ENCODE results near the gene B3GLCT. TPM values are rescaled to one million over a fixed set of nuclear protein-coding genes. Genes with fewer than 3 reads are reported as not detected.

The B3GLCT gene
- total RNA-seq, 1 donor from 2014 or later, result 11.2 TPM

DNA sequence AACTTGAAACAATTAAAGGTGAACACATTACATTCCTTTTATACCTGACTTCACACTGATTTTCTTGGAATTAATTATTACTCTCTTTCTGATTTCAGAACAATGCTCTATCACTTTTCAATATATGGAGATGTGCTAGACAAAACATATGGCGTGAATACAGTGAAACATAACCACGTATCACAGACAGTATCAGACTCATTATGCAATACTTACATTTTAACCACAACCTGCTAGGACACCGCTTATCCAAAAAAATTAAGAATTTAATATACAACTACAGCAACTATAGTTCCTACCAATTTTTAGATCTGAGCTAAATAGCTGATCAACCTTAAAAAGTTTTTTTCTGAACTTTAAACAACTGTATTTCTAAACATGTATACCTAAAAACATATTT is 47.9 kb upstream of the B3GLCT start:
- no peak overlapping the region for H3K4me3 Mint-ChIP-seq (ENCODE audit: unreplicated experiment)
- FAIRE-seq, result no peak
- H3K27me3 ChIP-seq (ENCODE audit: insufficient read depth, low read length), result no peaks in the 10 kb centered on the region
- no peak for DNase-seq (ENCODE audit: low read depth)
- H3K4me3 ChIP-seq (ENCODE audit: insufficient read depth, low read depth, low read length), result no peak overlapping the region
- no peaks in the 10 kb centered on the region for H3K27me3 Mint-ChIP-seq (ENCODE audit: low read depth, unreplicated experiment)
- H3K9me3 ChIP-seq (ENCODE audit: insufficient read depth, low read depth, low read length), result no peaks in the 10 kb centered on the region
- H3K27ac Mint-ChIP-seq (ENCODE audit: unreplicated experiment), result no peak overlapping the region
- H3K9me3 Mint-ChIP-seq (ENCODE audit: unreplicated experiment), result no peaks in the 10 kb centered on the region
- peaks cover 69% of the 10 kb centered on the region for H3K36me3 ChIP-seq (ENCODE audit: insufficient read depth, low read length)
- H3K36me3 Mint-ChIP-seq (ENCODE audit: low read depth, unreplicated experiment), result peaks cover 17% of the 10 kb centered on the region
- no peak overlapping the region for H2AFZ ChIP-seq (ENCODE audit: low read depth, low read length)
- H3K79me2 ChIP-seq (ENCODE audit: insufficient read depth, low read length), result peaks cover 31% of the 10 kb centered on the region
- H3K27ac ChIP-seq (ENCODE audit: low read depth, low read length), result no peak overlapping the region
- H3K4me2 ChIP-seq (ENCODE audit: low read length), result no peak overlapping the region
- no peak for TF ChIP-seq EZH2 (IDR thresholded peaks at IDR 0.05; ENCODE audit: insufficient read depth, low read length)
- TF ChIP-seq, protein P1, sequence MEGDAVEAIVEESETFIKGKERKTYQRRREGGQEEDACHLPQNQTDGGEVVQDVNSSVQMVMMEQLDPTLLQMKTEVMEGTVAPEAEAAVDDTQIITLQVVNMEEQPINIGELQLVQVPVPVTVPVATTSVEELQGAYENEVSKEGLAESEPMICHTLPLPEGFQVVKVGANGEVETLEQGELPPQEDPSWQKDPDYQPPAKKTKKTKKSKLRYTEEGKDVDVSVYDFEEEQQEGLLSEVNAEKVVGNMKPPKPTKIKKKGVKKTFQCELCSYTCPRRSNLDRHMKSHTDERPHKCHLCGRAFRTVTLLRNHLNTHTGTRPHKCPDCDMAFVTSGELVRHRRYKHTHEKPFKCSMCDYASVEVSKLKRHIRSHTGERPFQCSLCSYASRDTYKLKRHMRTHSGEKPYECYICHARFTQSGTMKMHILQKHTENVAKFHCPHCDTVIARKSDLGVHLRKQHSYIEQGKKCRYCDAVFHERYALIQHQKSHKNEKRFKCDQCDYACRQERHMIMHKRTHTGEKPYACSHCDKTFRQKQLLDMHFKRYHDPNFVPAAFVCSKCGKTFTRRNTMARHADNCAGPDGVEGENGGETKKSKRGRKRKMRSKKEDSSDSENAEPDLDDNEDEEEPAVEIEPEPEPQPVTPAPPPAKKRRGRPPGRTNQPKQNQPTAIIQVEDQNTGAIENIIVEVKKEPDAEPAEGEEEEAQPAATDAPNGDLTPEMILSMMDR (IDR thresholded peaks at IDR 0.05; ENCODE audit: insufficient read depth, low read depth, low read length), result no peak
- peaks cover 9% of the 10 kb centered on the region for H4K20me1 ChIP-seq (ENCODE audit: insufficient read depth, low read length)
- no peaks in the 10 kb centered on the region for H3K4me1 ChIP-seq (ENCODE audit: insufficient read depth, low read length)
- no peak overlapping the region for H3K9ac ChIP-seq (ENCODE audit: low read length)
- peaks cover 2% of the 10 kb centered on the region for H3K4me1 Mint-ChIP-seq (ENCODE audit: low read depth, unreplicated experiment)

GRCh38 chr13:31154939-31155338 is 44.8 kb upstream of the B3GLCT start:
- Histone ChIP-seq H2AFZ (ENCODE audit: low read depth, low read length) (no peak overlapping the region), H3K36me3 (ENCODE audit: insufficient read depth, low read length) (peaks cover 55% of the 10 kb centered on the region), H3K9me3 (ENCODE audit: insufficient read depth, low read depth, low read length) (no peaks in the 10 kb centered on the region), H3K27me3 (ENCODE audit: insufficient read depth, low read length) (no peaks in the 10 kb centered on the region), H3K9ac (ENCODE audit: low read length) (no peak overlapping the region), H4K20me1 (ENCODE audit: insufficient read depth, low read length) (peaks cover 20% of the 10 kb centered on the region), H3K4me2 (ENCODE audit: low read length) (no peak overlapping the region), H3K4me1 (ENCODE audit: insufficient read depth, low read length) (no peaks in the 10 kb centered on the region), H3K4me3 (ENCODE audit: insufficient read depth, low read depth, low read length) (no peak overlapping the region), H3K79me2 (ENCODE audit: insufficient read depth, low read length) (peaks cover 45% of the 10 kb centered on the region), H3K27ac (ENCODE audit: low read depth, low read length) (no peak overlapping the region)
- Mint-ChIP-seq H3K4me1 (ENCODE audit: low read depth, unreplicated experiment) (peaks cover 8% of the 10 kb centered on the region), H3K27me3 (ENCODE audit: low read depth, unreplicated experiment) (no peaks in the 10 kb centered on the region), H3K36me3 (ENCODE audit: low read depth, unreplicated experiment) (peaks cover 10% of the 10 kb centered on the region), H3K4me3 (ENCODE audit: unreplicated experiment) (no peak overlapping the region), H3K9me3 (ENCODE audit: unreplicated experiment) (no peaks in the 10 kb centered on the region), H3K27ac (ENCODE audit: unreplicated experiment) (no peak overlapping the region)
- TF ChIP-seq EZH2 (IDR thresholded peaks at IDR 0.05; ENCODE audit: insufficient read depth, low read length), result no peak
- TF ChIP-seq, protein P1 (IDR thresholded peaks at IDR 0.05; ENCODE audit: insufficient read depth, low read depth, low read length), result no peak
- FAIRE-seq (no peak), DNase-seq (ENCODE audit: low read depth) (no peak)

GRCh38 chr13:31159306-31159705 is 40.5 kb upstream of the B3GLCT start:
- H3K4me2 ChIP-seq (ENCODE audit: low read length), result peak overlapping the region; percentile 88

More at GRCh38 chr13:31159306-31159705, 40.5 kb upstream of the B3GLCT start:
- no peak overlapping the region for H3K27ac ChIP-seq (ENCODE audit: low read depth, low read length)
- FAIRE-seq (no peak), DNase-seq (ENCODE audit: low read depth) (no peak)
- Mint-ChIP-seq H3K9me3 (ENCODE audit: unreplicated experiment) (no peaks in the 10 kb centered on the region), H3K4me3 (ENCODE audit: unreplicated experiment) (peak overlapping the region; percentile 92), H3K27me3 (ENCODE audit: low read depth, unreplicated experiment) (no peaks in the 10 kb centered on the region), H3K4me1 (ENCODE audit: low read depth, unreplicated experiment) (peaks cover 14% of the 10 kb centered on the region), H3K27ac (ENCODE audit: unreplicated experiment) (no peak overlapping the region), H3K36me3 (ENCODE audit: low read depth, unreplicated experiment) (peaks cover 2% of the 10 kb centered on the region)
- peak overlapping the region; percentile 94 for H3K9ac ChIP-seq (ENCODE audit: low read length)
- H3K4me1 ChIP-seq (ENCODE audit: insufficient read depth, low read length), result peaks cover 5% of the 10 kb centered on the region
- peaks cover 23% of the 10 kb centered on the region for H4K20me1 ChIP-seq (ENCODE audit: insufficient read depth, low read length)
- peaks cover 13% of the 10 kb centered on the region for H3K36me3 ChIP-seq (ENCODE audit: insufficient read depth, low read length)
- peaks cover 62% of the 10 kb centered on the region for H3K79me2 ChIP-seq (ENCODE audit: insufficient read depth, low read length)
- TF ChIP-seq, protein P1 (IDR thresholded peaks at IDR 0.05; ENCODE audit: insufficient read depth, low read depth, low read length), result no peak
- no peak for TF ChIP-seq EZH2 (IDR thresholded peaks at IDR 0.05; ENCODE audit: insufficient read depth, low read length)
- H3K27me3 ChIP-seq (ENCODE audit: insufficient read depth, low read length), result no peaks in the 10 kb centered on the region
- peak overlapping the region; percentile 91 for H3K4me3 ChIP-seq (ENCODE audit: insufficient read depth, low read depth, low read length)
- H3K9me3 ChIP-seq (ENCODE audit: insufficient read depth, low read depth, low read length), result no peaks in the 10 kb centered on the region
- no peak overlapping the region for H2AFZ ChIP-seq (ENCODE audit: low read depth, low read length)

Data from astrocyte (in vitro differentiated cells and primary cell).